H9 (cell line): ENCODE results near the gene MICU2. TPM values are rescaled to one million over a fixed set of nuclear protein-coding genes. Genes with fewer than 3 reads are reported as not detected.

Source experiments
- DNase-seq: peaks from one replicate; pipeline ENCODE4 v3.0.0-alpha.2; 2017
- H2AFZ ChIP-seq: one replicate; pipeline ENCODE4 v1.6.1; 2013; ENCODE audit warnings: mild to moderate bottlenecking, low read length, control low read depth, moderate library complexity
- H2AK5ac ChIP-seq: 2 replicates; pipeline ENCODE4 v1.6.1; 2013; ENCODE audit warnings: low read length, control low read depth, mixed read lengths; ENCODE audit not compliant: insufficient read length
- H2BK120ac ChIP-seq: one replicate; pipeline ENCODE4 v1.6.1; 2013; ENCODE audit warnings: low read depth, mild to moderate bottlenecking, low read length, control low read depth, inconsistent platforms; ENCODE audit not compliant: poor library complexity, severe bottlenecking
- H2BK12ac ChIP-seq: 2 replicates; pipeline ENCODE4 v1.6.1; 2013; ENCODE audit warnings: low read length, control low read depth, mixed read lengths, low read depth; ENCODE audit not compliant: insufficient read length
- H2BK15ac ChIP-seq: 2 replicates; pipeline ENCODE4 v1.6.1; 2013; ENCODE audit warnings: low read depth, low read length, control low read depth
- H2BK20ac ChIP-seq: one replicate; pipeline ENCODE4 v1.6.1; 2013; ENCODE audit warnings: low read depth, mild to moderate bottlenecking, low read length, control low read depth, inconsistent platforms; ENCODE audit not compliant: poor library complexity, severe bottlenecking
- H2BK5ac ChIP-seq: 2 replicates; pipeline ENCODE4 v1.6.1; 2013; ENCODE audit warnings: low read length, control low read depth, mixed read lengths; ENCODE audit not compliant: insufficient read length
- H3K14ac ChIP-seq: 2 replicates; pipeline ENCODE4 v1.6.1; 2013; ENCODE audit warnings: low read length, control low read depth; ENCODE audit not compliant: insufficient read depth
- H3K18ac ChIP-seq: 2 replicates; pipeline ENCODE4 v1.6.1; 2013; ENCODE audit warnings: low read depth, mild to moderate bottlenecking, mixed read lengths, low read length, control low read depth; ENCODE audit not compliant: insufficient read length
- H3K23ac ChIP-seq: 2 replicates; pipeline ENCODE4 v1.6.1; 2013; ENCODE audit warnings: low read length, control low read depth, mixed read lengths, low read depth; ENCODE audit not compliant: insufficient read length
- H3K23me2 ChIP-seq: 2 replicates; pipeline ENCODE4 v1.6.1; 2013; ENCODE audit warnings: low read depth, mild to moderate bottlenecking, mixed read lengths, low read length, control low read depth; ENCODE audit not compliant: insufficient read length, poor library complexity, severe bottlenecking
- H3K27ac ChIP-seq: 2 replicates; pipeline ENCODE4 v1.5.1; 2013; ENCODE audit warnings: low read length, control low read depth, mixed read lengths, low read depth; ENCODE audit not compliant: insufficient read length
- H3K27me3 ChIP-seq: 2 replicates; pipeline ENCODE4 v1.6.1; 2013; ENCODE audit warnings: low read length, control low read depth, inconsistent platforms; ENCODE audit not compliant: insufficient read depth
- H3K4ac ChIP-seq: 2 replicates; pipeline ENCODE4 v1.6.1; 2013; ENCODE audit warnings: low read depth, mild to moderate bottlenecking, control low read depth, inconsistent platforms, low read length, moderate library complexity
- H3K4me1 ChIP-seq: 2 replicates; pipeline ENCODE4 v1.6.1; 2013; ENCODE audit warnings: low read length, control low read depth, inconsistent platforms; ENCODE audit not compliant: insufficient read depth
- H3K4me2 ChIP-seq: 2 replicates; pipeline ENCODE4 v1.6.1; 2013; ENCODE audit warnings: low read length, control low read depth, mixed read lengths; ENCODE audit not compliant: insufficient read length, insufficient read depth
- H3K56ac ChIP-seq: 2 replicates; pipeline ENCODE4 v1.6.1; 2013; ENCODE audit warnings: low read depth, mild to moderate bottlenecking, mixed read lengths, low read length, control low read depth; ENCODE audit not compliant: insufficient read length
- H3K79me1 ChIP-seq: 2 replicates; pipeline ENCODE4 v1.6.1; 2013; ENCODE audit warnings: low read depth, mild to moderate bottlenecking, moderate library complexity, low read length, control low read depth, inconsistent platforms; ENCODE audit not compliant: insufficient read depth, poor library complexity, severe bottlenecking
- H3K79me2 ChIP-seq: 2 replicates; pipeline ENCODE4 v1.6.1; 2013; ENCODE audit warnings: low read length, control low read depth, inconsistent platforms; ENCODE audit not compliant: insufficient read depth
- H3K9ac ChIP-seq: 2 replicates; pipeline ENCODE4 v1.6.1; 2013; ENCODE audit warnings: low read length, control low read depth, mixed read lengths; ENCODE audit not compliant: insufficient read length; ENCODE audit errors: extremely low read depth
- H3K9me3 ChIP-seq: one replicate; pipeline ENCODE4 v1.6.1; 2013; ENCODE audit warnings: low read depth, low read length, inconsistent platforms; ENCODE audit not compliant: control insufficient read depth
- H3T11ph ChIP-seq: one replicate; pipeline ENCODE4 v1.6.1; 2013; ENCODE audit warnings: mild to moderate bottlenecking, low read length, control low read depth, inconsistent platforms
- H4K20me1 ChIP-seq: one replicate; pipeline ENCODE4 v1.6.1; 2013; ENCODE audit not compliant: control insufficient read depth, insufficient read length, insufficient read depth
- H4K5ac ChIP-seq: 2 replicates; pipeline ENCODE4 v1.6.1; 2013; ENCODE audit warnings: low read depth, mild to moderate bottlenecking, mixed read lengths, low read length, control low read depth; ENCODE audit not compliant: insufficient read length
- H4K8ac ChIP-seq: replicated peaks from 2 replicates; pipeline ENCODE4 v1.6.1; 2013; ENCODE audit warnings: low read length, control low read depth, mixed read lengths, low read depth; ENCODE audit not compliant: insufficient read length
- H4K91ac ChIP-seq: 2 replicates; pipeline ENCODE4 v1.6.1; 2013; ENCODE audit warnings: low read depth, mild to moderate bottlenecking, moderate library complexity, mixed read lengths, low read length, control low read depth; ENCODE audit not compliant: insufficient read length
- H3K27ac Mint-ChIP-seq, 3 experiments: 2 replicates in 2 of 3; 3 replicates in 1 of 3; pipeline ENCODE4 v1.8.0; 2020 to 2021; ENCODE audit warnings: mixed read lengths in 3 of 3, mild to moderate bottlenecking in 1 of 3, moderate library complexity in 1 of 3
- H3K27me3 Mint-ChIP-seq: 2 replicates; pipeline ENCODE4 v1.8.0; 2021; ENCODE audit warnings: low read depth, mild to moderate bottlenecking, moderate library complexity, mixed read lengths
- H3K36me3 Mint-ChIP-seq, 3 experiments: 2 replicates in 2 of 3; 3 replicates in 1 of 3; pipeline ENCODE4 v1.8.0; 2020 to 2021; ENCODE audit warnings: low read depth in 3 of 3, mixed read lengths in 3 of 3; ENCODE audit not compliant: insufficient read depth in 1 of 3
- H3K4me1 Mint-ChIP-seq, 2 experiments: 2 replicates each; pipeline ENCODE4 v1.8.0; 2020; ENCODE audit warnings: mixed read lengths in 2 of 2
- H3K4me3 Mint-ChIP-seq, 2 experiments: 2 replicates in 1 of 2; 3 replicates in 1 of 2; pipeline ENCODE4 v1.8.0; 2020 to 2021; ENCODE audit warnings: mild to moderate bottlenecking in 2 of 2, mixed read lengths in 2 of 2, moderate library complexity in 1 of 2
- H3K9me3 Mint-ChIP-seq, 2 experiments: 2 replicates in 1 of 2; 3 replicates in 1 of 2; pipeline ENCODE4 v1.8.0; 2020; ENCODE audit warnings: mild to moderate bottlenecking in 2 of 2, mixed read lengths in 2 of 2, moderate library complexity in 1 of 2
- WGBS: extraction: QIAGEN DNeasy Blood & Tissue Kit; methylation state at CpG from one replicate; pipeline ENCODE4 v1.1.7; 2013; ENCODE audit warnings: missing lambda C conversion rate, low lambda C conversion rate, mixed read lengths; ENCODE audit not compliant: insufficient read length; ENCODE audit errors: extremely low coverage; 5-methylcytosine and 5-hydroxymethylcytosine counted together
- total RNA-seq: library from RNA; stranded (reverse); gene quantifications from 2 replicates; pipeline ENCODE4 v1.2.1, GENCODE V29; 2021
- TF ChIP-seq, protein P1 (sequence below): fragments of 200-600 bp; sonication (generic); conservative IDR thresholded peaks from 3 replicates; pipeline ENCODE4 v1.8.0; 2021; ENCODE audit warnings: antibody characterized with exemption, mild to moderate bottlenecking

Gene MICU2
- total RNA-seq, 1 experiment from 2014 or later: 38.4 TPM

DNA sequence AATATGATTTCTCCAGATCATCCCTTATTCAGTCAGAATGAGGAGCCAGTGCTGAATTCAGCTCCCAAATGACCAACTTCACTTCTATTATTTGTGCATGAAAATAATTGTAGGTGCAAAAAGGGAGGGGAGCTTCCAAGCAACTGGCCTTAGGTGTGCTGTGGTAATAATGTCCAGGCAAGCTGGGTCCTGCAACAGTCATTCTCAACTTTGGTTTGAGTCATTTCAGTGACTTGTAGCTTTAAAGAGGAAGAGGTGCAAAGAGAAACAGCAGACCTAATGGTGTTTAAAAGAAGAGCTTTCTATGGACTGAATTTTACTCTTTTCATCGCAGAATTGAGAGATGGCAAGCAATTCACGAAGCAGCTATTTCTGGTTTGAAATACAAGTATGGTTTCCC lies 37.7 kb upstream of the MICU2 start:
- Histone ChIP-seq H2BK20ac (no peak overlapping the region), H2AFZ (no peak overlapping the region), H3K4me2 (no peak overlapping the region), H4K8ac (no peak overlapping the region), H2BK12ac (no peak overlapping the region), H3K23ac (no peak overlapping the region), H3K18ac (no peak overlapping the region), H3K27me3 (no peaks in the 10 kb centered on the region), H4K5ac (no peak overlapping the region), H2BK15ac (no peak overlapping the region), H2AK5ac (no peak overlapping the region), H3K23me2 (no peaks in the 10 kb centered on the region), H3K56ac (no peak overlapping the region), H3K9ac (no peak overlapping the region), H3K14ac (no peak overlapping the region), H3T11ph (no peak overlapping the region), H3K79me2 (no peaks in the 10 kb centered on the region; the same call in 1 of the 2 replicates), H3K79me1 (no peaks in the 10 kb centered on the region), H4K20me1 (no peaks in the 10 kb centered on the region), H3K9me3 (no peaks in the 10 kb centered on the region), H3K27ac (no peak overlapping the region), H2BK5ac (no peak overlapping the region), H4K91ac (no peak overlapping the region), H2BK120ac (no peak overlapping the region), H3K4ac (no peak overlapping the region), H3K4me1 (no peaks in the 10 kb centered on the region; the same call in 1 of the 2 replicates)
- DNase-seq: no peak
- H3K36me3 Mint-ChIP-seq: no peaks in the 10 kb centered on the region
- no peaks in the 10 kb centered on the region; a peak in 1 of 4 replicates for H3K4me1 Mint-ChIP-seq
- no peak overlapping the region for H3K27ac Mint-ChIP-seq
- H3K27me3 Mint-ChIP-seq: peaks cover 5% of the 10 kb centered on the region
- H3K9me3 Mint-ChIP-seq: no peaks in the 10 kb centered on the region
- H3K4me3 Mint-ChIP-seq: no peak overlapping the region
- TF ChIP-seq, protein P1, sequence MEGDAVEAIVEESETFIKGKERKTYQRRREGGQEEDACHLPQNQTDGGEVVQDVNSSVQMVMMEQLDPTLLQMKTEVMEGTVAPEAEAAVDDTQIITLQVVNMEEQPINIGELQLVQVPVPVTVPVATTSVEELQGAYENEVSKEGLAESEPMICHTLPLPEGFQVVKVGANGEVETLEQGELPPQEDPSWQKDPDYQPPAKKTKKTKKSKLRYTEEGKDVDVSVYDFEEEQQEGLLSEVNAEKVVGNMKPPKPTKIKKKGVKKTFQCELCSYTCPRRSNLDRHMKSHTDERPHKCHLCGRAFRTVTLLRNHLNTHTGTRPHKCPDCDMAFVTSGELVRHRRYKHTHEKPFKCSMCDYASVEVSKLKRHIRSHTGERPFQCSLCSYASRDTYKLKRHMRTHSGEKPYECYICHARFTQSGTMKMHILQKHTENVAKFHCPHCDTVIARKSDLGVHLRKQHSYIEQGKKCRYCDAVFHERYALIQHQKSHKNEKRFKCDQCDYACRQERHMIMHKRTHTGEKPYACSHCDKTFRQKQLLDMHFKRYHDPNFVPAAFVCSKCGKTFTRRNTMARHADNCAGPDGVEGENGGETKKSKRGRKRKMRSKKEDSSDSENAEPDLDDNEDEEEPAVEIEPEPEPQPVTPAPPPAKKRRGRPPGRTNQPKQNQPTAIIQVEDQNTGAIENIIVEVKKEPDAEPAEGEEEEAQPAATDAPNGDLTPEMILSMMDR: no peak
- no CpG with 5 or more reads among the region's 2 CpGs for WGBS
